GM19397 (cell line): ENCODE data around the gene RNF181.
"Not testable (repeated sequence)": the region's sequence is repeated elsewhere in the genome, so short reads cannot be mapped to it uniquely, and the experiment has no call there.

ENCODE experiments used
- ATAC-seq: cut with Tn5 transposase; IDR thresholded peaks from one replicate; pipeline ENCODE4 v1.9.1; 2021; ENCODE audit warnings: mild to moderate bottlenecking, moderate library complexity; ENCODE audit not compliant: unreplicated experiment

Gene RNF181

GRCh38 chr2:85577063-85577385 lies 18.5 kb upstream of the RNF181 start:
- no peak for ATAC-seq

GRCh38 chr2:85577386-85578242 lies 17.9 kb upstream of the RNF181 start, which contains the start of gene VAMP8:
Gene VAMP8 (plus strand): TSS chr2:85577586. CDS start chr2:85577647, 61 bp downstream.
- no peak for ATAC-seq

- no peak for ATAC-seq
These were observed 17.0 kb upstream of the RNF181 start for GRCh38 chr2:85578243-85579180.

- ATAC-seq, result no peak
These were observed 16.1 kb upstream of the RNF181 start for GRCh38 chr2:85579266-85579935.

- ATAC-seq, result no peak
These were observed 15.3 kb upstream of the RNF181 start for GRCh38 chr2:85580206-85580605.

- ATAC-seq, result no peak
These were observed 13.1 kb upstream of the RNF181 start for GRCh38 chr2:85582492-85582891.

- ATAC-seq, result peak; percentile 62
These were observed 11.7 kb upstream of the RNF181 start for GRCh38 chr2:85583667-85584353.

- peak; percentile 49 for ATAC-seq
These were observed 11.1 kb upstream of the RNF181 start, which contains the start of gene VAMP5 for GRCh38 chr2:85584354-85584856. Gene VAMP5 (plus strand): TSS chr2:85584431. CDS start chr2:85584491, 60 bp downstream.

GRCh38 chr2:85584857-85585780 lies 10.4 kb upstream of the RNF181 start:
- ATAC-seq, result peak; percentile 28

GRCh38 chr2:85585781-85586105 lies 9.8 kb upstream of the RNF181 start:
- no peak for ATAC-seq

GRCh38 chr2:85588236-85588635 lies 7.3 kb upstream of the RNF181 start:
- ATAC-seq, result no peak

GRCh38 chr2:85588645-85589044 lies 6.9 kb upstream of the RNF181 start:
- no peak for ATAC-seq

- no peak for ATAC-seq
These were observed 6.4 kb upstream of the RNF181 start for GRCh38 chr2:85589181-85589580.

- no peak for ATAC-seq
These were observed 5.4 kb upstream of the RNF181 start for GRCh38 chr2:85589982-85590791.

GRCh38 chr2:85590950-85591349 lies 4.6 kb upstream of the RNF181 start:
- ATAC-seq, result no peak

GRCh38 chr2:85591563-85591962 lies 4.0 kb upstream of the RNF181 start:
- no peak for ATAC-seq

GRCh38 chr2:85592299-85592698 lies 3.2 kb upstream of the RNF181 start:
- ATAC-seq, result not testable (repeated sequence)

GRCh38 chr2:85593023-85593422 lies 2.5 kb upstream of the RNF181 start:
- no peak for ATAC-seq
